GM12891 (cell line): ENCODE data around the gene MMADHC.

Source experiments
- POLR2A ChIP-seq: IDR thresholded peaks from 2 replicates; pipeline ENCODE4 v1.6.1; 2011; ENCODE audit warnings: low read depth, low read length, control low read depth
- POLR2AphosphoS5 ChIP-seq: IDR thresholded peaks from 2 replicates; pipeline ENCODE4 v1.6.1; 2011; ENCODE audit warnings: low read depth, low read length, control low read depth
- SPI1 ChIP-seq: IDR thresholded peaks from 2 replicates; pipeline ENCODE4 v1.6.1; 2011; ENCODE audit warnings: low read depth, low read length, control low read depth
- TAF1 ChIP-seq: IDR thresholded peaks from 2 replicates; pipeline ENCODE4 v1.6.1; 2011; ENCODE audit warnings: low read depth, low read length, control low read depth

DNA sequence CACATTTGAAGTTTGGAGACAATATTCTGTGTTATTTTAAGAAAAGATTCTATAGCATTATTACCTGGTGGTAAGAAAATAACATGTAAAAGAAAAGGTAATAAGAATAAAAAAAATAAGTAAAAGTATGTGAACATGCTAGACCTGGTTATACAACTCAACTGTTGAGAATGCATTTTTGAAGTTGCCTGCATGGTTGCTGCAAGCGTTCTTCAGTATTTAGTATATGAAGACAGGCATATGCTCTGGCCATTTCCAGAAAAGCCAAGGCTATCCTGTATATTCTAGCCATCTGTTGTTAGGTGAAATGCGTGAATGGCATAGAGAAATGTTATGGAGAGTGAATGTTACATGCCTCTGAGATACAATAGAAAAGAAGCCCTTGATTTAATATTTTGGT lies 6.8 kb upstream of the MMADHC start:
- TF ChIP-seq POLR2AphosphoS5 (no peak), POLR2A (no peak), TAF1 (no peak), SPI1 (no peak)
